NCI-H510A (cell line): ENCODE results near the gene PEAR1.

Experiments used
- DNase-seq: peaks from one replicate; lab custom pipeline; 2025; lab: John Stamatoyannopoulos, UW

PEAR1 gene

GRCh38 chr1:156860628-156861423, 32.7 kb upstream of the PEAR1 start, which contains the start of gene NTRK1:
TSS of gene NTRK1 (plus strand) at chr1:156860865. CDS start at chr1:156860935, 70 bp downstream.
- DNase-seq, result peak; percentile 72

GRCh38 chr1:156862584-156862983, 30.9 kb upstream of the PEAR1 start:
- DNase-seq, result no peak

- DNase-seq, result no peak
These were observed 30.4 kb upstream of the PEAR1 start for GRCh38 chr1:156862997-156863599.

GRCh38 chr1:156863631-156864030, 29.9 kb upstream of the PEAR1 start:
- DNase-seq, result no peak

- no peak for DNase-seq
These were observed 28.7 kb upstream of the PEAR1 start for GRCh38 chr1:156864796-156865195.

- DNase-seq, result no peak
These were observed 28.3 kb upstream of the PEAR1 start for GRCh38 chr1:156865258-156865657.

GRCh38 chr1:156865865-156866248, 27.7 kb upstream of the PEAR1 start:
- no peak for DNase-seq

GRCh38 chr1:156866249-156866909, 27.1 kb upstream of the PEAR1 start:
- no peak for DNase-seq

GRCh38 chr1:156868341-156868740, 25.2 kb upstream of the PEAR1 start:
- DNase-seq, result no peak

GRCh38 chr1:156869455-156869854, 24.1 kb upstream of the PEAR1 start:
- DNase-seq, result no peak

GRCh38 chr1:156873659-156874058, 19.9 kb upstream of the PEAR1 start:
- no peak for DNase-seq

- DNase-seq, result no peak
These were observed 19.4 kb upstream of the PEAR1 start for GRCh38 chr1:156874142-156874541.

GRCh38 chr1:156874572-156875340, 18.8 kb upstream of the PEAR1 start:
- DNase-seq, result no peak

GRCh38 chr1:156875341-156875615, 18.2 kb upstream of the PEAR1 start:
- DNase-seq, result no peak

GRCh38 chr1:156876281-156876680, 17.2 kb upstream of the PEAR1 start:
- DNase-seq, result no peak

- DNase-seq, result no peak
These were observed 15.9 kb upstream of the PEAR1 start for GRCh38 chr1:156877433-156878170.

- no peak for DNase-seq
These were observed 13.6 kb upstream of the PEAR1 start for GRCh38 chr1:156879876-156880275.

- no peak for DNase-seq
These were observed 13.0 kb upstream of the PEAR1 start for GRCh38 chr1:156880473-156880872.

GRCh38 chr1:156881101-156881500, 12.4 kb upstream of the PEAR1 start:
- no peak for DNase-seq

- no peak for DNase-seq
These were observed 11.9 kb upstream of the PEAR1 start for GRCh38 chr1:156881663-156882062.

GRCh38 chr1:156882543-156882942, 11.0 kb upstream of the PEAR1 start:
- DNase-seq, result no peak

- no peak for DNase-seq
These were observed 9.6 kb upstream of the PEAR1 start for GRCh38 chr1:156883919-156884318.
